AG04449 (cell line): ENCODE results near the gene LPP.

ENCODE experiments used
- CTCF ChIA-PET: fragments of 350-600 bp; formaldehyde crosslinking; extraction: SDS; loops from one replicate; lab custom pipeline; 2021; ENCODE audit warnings: antibody characterized with exemption; lab: Yijun Ruan, JAX
- POLR2A ChIA-PET: fragments of 400-600, 350-600 bp; formaldehyde crosslinking; extraction: SDS; loops from one replicate; lab custom pipeline; 2020; ENCODE audit warnings: antibody characterized with exemption, inconsistent platforms; lab: Yijun Ruan, JAX
- DNase-seq: peaks from one replicate; pipeline ENCODE4 v3.0.0-alpha.2; 2010; ENCODE audit warnings: low read depth, low spot score
- H3K4me3 ChIP-seq: 2 replicates; pipeline ENCODE4 v1.5.1; 2011; ENCODE audit warnings: low read depth, mild to moderate bottlenecking, control low read depth, low read length
- CTCF ChIP-seq: IDR thresholded peaks from one replicate; pipeline ENCODE4 v1.5.1; 2011; ENCODE audit warnings: mild to moderate bottlenecking, moderate library complexity, low read length, control low read depth, inconsistent platforms; ENCODE audit not compliant: insufficient read depth; ENCODE audit errors: missing control alignments

LPP gene

GRCh38 chr3:188761964-188762363 is 608.0 kb downstream of the LPP start:
- no peak for TF ChIP-seq CTCF
- ChIA-PET POLR2A (no interaction called here), CTCF (interaction anchor here (1.5 kb wide), 1 partner anchor 193 kb away, joined by 4 read pairs; no protein-coding TSS in a partner anchor)
- H3K4me3 ChIP-seq, result no peak overlapping the region
- DNase-seq, result no peak

GRCh38 chr3:188764609-188765008 is 610.7 kb downstream of the LPP start:
- DNase-seq, result no peak
- CTCF ChIA-PET, result no interaction called here
- TF ChIP-seq CTCF, result no peak
- POLR2A ChIA-PET, result no interaction called here
- H3K4me3 ChIP-seq, result no peak overlapping the region

GRCh38 chr3:188769831-188770230 is 615.9 kb downstream of the LPP start:
- DNase-seq, result no peak
- no peak overlapping the region for H3K4me3 ChIP-seq
- ChIA-PET POLR2A (no interaction called here), CTCF (no interaction called here)
- TF ChIP-seq CTCF, result no peak

- H3K4me3 ChIP-seq, result no peak overlapping the region
- TF ChIP-seq CTCF, result no peak
- CTCF ChIA-PET, result interaction anchor here (1.3 kb wide), 1 partner anchor 183 kb away, joined by 5 read pairs; no protein-coding TSS in a partner anchor
- peak; percentile 66 for DNase-seq
- POLR2A ChIA-PET, result interaction anchor here (0.8 to 1.4 kb wide), 2 partner anchors 12 to 15 kb away, joined by 3 to 6 read pairs; no protein-coding TSS in a partner anchor
Measured at GRCh38 chr3:188772886-188773285, 618.9 kb downstream of the LPP start.

GRCh38 chr3:188775412-188775811 is 621.5 kb downstream of the LPP start:
- no peak for DNase-seq
- no peak overlapping the region for H3K4me3 ChIP-seq
- POLR2A ChIA-PET, result no interaction called here
- no peak for TF ChIP-seq CTCF
- CTCF ChIA-PET, result no interaction called here

- ChIA-PET CTCF (no interaction called here), POLR2A (no interaction called here)
- TF ChIP-seq CTCF, result no peak
- no peak overlapping the region for H3K4me3 ChIP-seq
- no peak for DNase-seq
Measured at GRCh38 chr3:188776447-188776846, 622.5 kb downstream of the LPP start.
